ENCODE measurements around the gene ATRNL1. TPM values are rescaled to one million over a fixed set of nuclear protein-coding genes. Genes with fewer than 3 reads are reported as not detected.
"Not testable (repeated sequence)": the region's sequence is repeated elsewhere in the genome, so short reads cannot be mapped to it uniquely, and the experiment has no call there.

ATRNL1 gene
- total RNA-seq, 4 donors from 2014 or later = 3.5 to 27.2 (median 4.1) TPM

- Histone ChIP-seq H3K9me3 (no peaks in the 10 kb centered on the region), H3K4me3 (peak overlapping the region; percentile 46 to 67 (median 62)), H3K36me3 (no peaks in the 10 kb centered on the region), H3K4me1 (peaks cover 0 to 9% (median 7%) of the 10 kb centered on the region in 4 donors), H3K27me3 (peaks cover 0 to 8% of the 10 kb centered on the region in 2 donors), H3K27ac (peak overlapping the region in 3 of 4 donors; percentile 5 to 75 (median 7))
- DNase-seq = peak; percentile 31 to 54 (median 50)
- no peak for TF ChIP-seq CTCF (IDR thresholded peaks at IDR 0.05)
- TF ChIP-seq POLR2A (IDR thresholded peaks at IDR 0.05) = no peak
Observed at GRCh38 chr10:115093776-115094408, 727 bp downstream of the ATRNL1 start.

GRCh38 chr10:115094416-115095140, 1.4 kb downstream of the ATRNL1 start:
- peaks cover 0 to 9% (median 7%) of the 10 kb centered on the region in 4 donors for H3K4me1 ChIP-seq
- no peak for DNase-seq
- H3K27ac ChIP-seq = no peak overlapping the region
- peak overlapping the region in 2 of 4 donors; percentile 61 to 67 for H3K4me3 ChIP-seq
- TF ChIP-seq CTCF (IDR thresholded peaks at IDR 0.05) (no peak), POLR2A (IDR thresholded peaks at IDR 0.05) (no peak)
- H3K36me3 ChIP-seq = no peaks in the 10 kb centered on the region
- no peaks in the 10 kb centered on the region for H3K9me3 ChIP-seq
- peaks cover 0 to 8% of the 10 kb centered on the region in 2 donors for H3K27me3 ChIP-seq

GRCh38 chr10:115095758-115096157, 2.6 kb downstream of the ATRNL1 start:
- Histone ChIP-seq H3K4me1 (peaks cover 0 to 9% (median 7%) of the 10 kb centered on the region in 4 donors), H3K27me3 (peaks cover 0 to 8% of the 10 kb centered on the region in 2 donors), H3K36me3 (no peaks in the 10 kb centered on the region), H3K9me3 (no peaks in the 10 kb centered on the region), H3K27ac (no peak overlapping the region), H3K4me3 (no peak overlapping the region)
- DNase-seq = no peak
- TF ChIP-seq CTCF (IDR thresholded peaks at IDR 0.05) (no peak), POLR2A (IDR thresholded peaks at IDR 0.05) (no peak)

GRCh38 chr10:115103700-115104099, 10.5 kb downstream of the ATRNL1 start:
- Histone ChIP-seq H3K36me3 (no peaks in the 10 kb centered on the region), H3K9me3 (peaks cover 0 to 14% (median 4%) of the 10 kb centered on the region in 4 donors), H3K27me3 (no peaks in the 10 kb centered on the region), H3K27ac (no peak overlapping the region), H3K4me3 (no peak overlapping the region), H3K4me1 (no peaks in the 10 kb centered on the region)
- no peak for DNase-seq
- TF ChIP-seq CTCF (IDR thresholded peaks at IDR 0.05) (no peak), POLR2A (IDR thresholded peaks at IDR 0.05) (no peak)

GRCh38 chr10:115105411-115105810, 12.2 kb downstream of the ATRNL1 start:
- not testable (repeated sequence) for H3K36me3 ChIP-seq, H3K4me1 ChIP-seq, H3K27me3 ChIP-seq, H3K27ac ChIP-seq, DNase-seq, H3K4me3 ChIP-seq
- H3K9me3 ChIP-seq = peaks cover 0 to 14% (median 4%) of the 10 kb centered on the region in 4 donors

GRCh38 chr10:115107830-115108229, 14.7 kb downstream of the ATRNL1 start:
- no peak overlapping the region for H3K27ac ChIP-seq
- H3K4me1 ChIP-seq = no peaks in the 10 kb centered on the region
- peaks cover 0 to 14% (median 4%) of the 10 kb centered on the region in 4 donors for H3K9me3 ChIP-seq
- H3K36me3 ChIP-seq = no peaks in the 10 kb centered on the region
- TF ChIP-seq CTCF (IDR thresholded peaks at IDR 0.05) (no peak), POLR2A (IDR thresholded peaks at IDR 0.05) (no peak)
- no peak overlapping the region for H3K4me3 ChIP-seq
- no peaks in the 10 kb centered on the region for H3K27me3 ChIP-seq
- no peak for DNase-seq

Data from Peyer's patch (tissue), 4 donors.